RPMI7951 (cell line): Measurements from ENCODE around the gene SPACA5. TPM values are rescaled to one million over a fixed set of nuclear protein-coding genes. Genes with fewer than 3 reads are reported as not detected.
"Not testable (repeated sequence)": the region's sequence is repeated elsewhere in the genome, so short reads cannot be mapped to it uniquely, and the experiment has no call there.

ENCODE experiments used
- DNase-seq: peaks from one replicate; pipeline ENCODE4 v3.0.0-alpha.2; 2012; ENCODE audit warnings: low read depth
- total RNA-seq: library from RNA; depleted of rRNA; stranded (reverse); fragments of >200 nt; shearing (Covaris generic); gene quantifications from 2 replicates; pipeline ENCODE4 v1.2.3, GENCODE V29; 2014; rRNA removed

SPACA5 gene
- total RNA-seq, 1 experiment from 2014 or later: not detected

DNA sequence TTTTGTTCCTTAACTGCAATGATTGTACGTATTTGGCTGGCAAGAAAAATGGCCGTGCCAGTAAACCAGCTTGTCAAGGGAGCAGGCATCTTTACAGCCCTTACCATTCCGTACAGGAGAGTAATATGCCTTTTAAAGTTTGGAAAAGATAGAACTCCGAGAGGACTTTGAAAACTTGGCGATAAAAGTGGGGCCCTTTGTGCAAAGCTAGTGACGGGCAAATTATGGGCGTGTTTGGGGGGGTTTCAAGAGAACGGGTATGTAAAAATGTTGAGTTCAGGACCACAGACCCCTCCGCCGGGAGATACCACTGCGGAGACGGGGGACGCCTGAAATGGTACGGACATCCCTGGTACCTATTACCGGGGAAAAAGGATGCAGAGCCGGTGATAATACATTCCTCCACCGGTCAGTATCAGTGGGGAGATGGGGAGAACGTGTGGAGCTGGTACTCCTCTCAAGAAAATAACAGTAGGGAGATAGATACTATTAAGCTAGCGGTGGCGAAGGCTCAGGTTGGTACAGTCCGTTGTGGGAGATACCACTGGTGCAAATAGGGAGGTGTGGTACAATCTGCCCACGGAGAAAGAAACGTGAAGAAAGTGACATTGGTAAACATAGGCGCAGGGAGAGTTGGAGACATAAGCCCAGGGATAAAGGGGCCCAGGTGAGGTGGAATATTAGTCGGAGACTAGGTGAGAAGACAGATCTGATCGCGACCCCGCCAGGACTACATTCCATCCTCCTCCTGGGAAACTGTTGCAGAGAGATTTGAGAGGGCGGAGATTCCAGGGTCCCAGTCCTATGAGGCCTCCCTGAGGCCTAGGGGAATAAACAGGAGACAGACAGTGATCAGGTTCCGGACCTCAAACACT lies 14.5 kb downstream of the SPACA5 start:
- peak; percentile 88 for DNase-seq

DNA sequence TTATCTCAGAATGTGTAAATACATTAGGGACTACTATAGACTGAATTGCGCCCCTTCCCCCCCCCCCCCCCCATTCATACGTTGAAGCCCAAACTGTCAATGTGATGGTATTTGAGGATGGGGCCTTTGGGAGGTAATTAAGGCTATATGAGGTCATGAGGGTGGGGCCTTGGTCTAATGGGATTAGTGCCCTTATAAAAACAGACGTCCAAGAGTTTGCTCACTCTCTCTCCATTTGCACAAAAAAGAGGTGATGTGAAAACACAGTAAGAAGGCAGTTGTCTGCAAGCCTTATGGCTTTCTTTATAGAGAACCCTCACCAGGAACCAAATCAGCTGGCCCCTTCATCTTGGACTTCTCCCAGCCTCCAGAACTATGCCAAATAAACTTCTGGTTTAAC lies 15.3 kb downstream of the SPACA5 start:
- DNase-seq: no peak

DNA sequence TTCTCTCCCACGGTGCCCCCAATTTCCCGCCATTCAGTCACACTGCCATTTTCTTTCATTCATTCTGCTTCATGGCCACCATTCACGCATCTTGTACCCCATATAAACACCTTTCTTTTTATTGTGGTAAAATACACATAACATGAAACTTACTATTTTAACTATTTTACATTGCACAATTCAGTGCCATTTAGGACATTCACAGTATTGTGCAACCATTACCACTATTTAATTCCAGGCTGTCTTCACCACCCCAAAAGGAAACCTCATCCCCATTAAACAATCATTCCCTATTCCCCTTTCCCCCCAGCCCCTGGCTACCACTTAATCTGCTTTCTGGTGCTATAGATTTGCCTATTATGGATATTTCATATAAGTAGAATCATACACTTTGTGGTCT lies 15.9 kb downstream of the SPACA5 start:
- no peak for DNase-seq

DNA sequence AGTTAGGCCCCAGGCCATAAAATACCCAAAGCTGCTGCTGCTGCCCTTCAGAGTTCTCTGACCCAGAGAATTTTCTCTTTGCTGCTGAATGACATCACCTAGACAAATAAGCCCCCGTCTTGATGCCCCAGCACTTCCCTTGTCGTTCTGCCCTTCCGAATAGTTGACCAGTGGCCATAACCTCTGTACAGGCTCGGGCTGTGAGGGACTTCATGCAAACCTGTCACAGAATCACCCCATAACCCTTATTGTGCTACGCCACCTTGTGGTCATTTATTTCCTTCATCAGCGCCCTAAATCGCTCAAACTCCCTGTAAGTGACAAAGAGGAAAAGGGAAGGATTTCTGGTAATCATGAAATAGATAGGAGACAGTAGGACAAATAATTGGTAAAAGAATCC lies 18.8 kb downstream of the SPACA5 start:
- DNase-seq: peak; percentile 74

DNA sequence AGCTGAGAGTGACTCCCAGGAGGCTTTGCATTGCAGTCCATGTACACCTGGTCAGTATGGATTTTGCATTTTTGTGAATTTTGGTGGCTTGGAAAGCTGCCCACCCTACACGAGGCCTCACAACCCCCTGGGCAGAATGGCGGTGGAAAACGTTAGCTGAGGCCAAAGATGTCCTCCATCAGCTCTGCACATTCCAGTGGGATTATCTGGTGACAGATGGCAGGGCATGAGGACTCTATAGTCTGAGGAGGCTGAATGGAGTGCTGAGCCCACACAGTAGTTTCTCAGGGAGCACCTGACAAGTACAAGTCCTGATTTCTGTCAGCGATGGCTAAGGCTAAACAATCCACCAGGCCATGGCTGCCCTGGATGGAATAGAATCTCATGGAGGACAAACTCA lies 20.8 kb downstream of the SPACA5 start:
- DNase-seq: not testable (repeated sequence)

DNA sequence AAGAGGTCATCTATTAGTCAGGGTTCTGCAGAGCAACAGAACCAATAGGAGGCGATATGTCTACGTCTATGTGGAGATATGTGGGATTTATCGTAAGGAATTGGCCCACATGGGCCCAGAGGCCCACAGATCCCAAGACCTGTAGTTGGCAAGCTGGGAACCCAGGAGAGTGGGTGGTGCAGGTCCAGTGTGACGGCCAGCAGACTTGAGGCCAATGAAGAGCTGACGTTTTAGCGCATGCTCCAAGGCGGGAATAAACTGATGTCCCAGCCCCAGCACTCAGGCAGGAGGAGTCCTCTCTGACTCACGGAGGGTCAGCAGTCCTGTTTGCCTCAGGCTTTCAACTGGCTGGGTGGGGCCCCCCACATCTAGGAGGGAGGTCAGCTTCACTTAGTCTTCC lies 21.3 kb downstream of the SPACA5 start:
- DNase-seq: no peak

DNA sequence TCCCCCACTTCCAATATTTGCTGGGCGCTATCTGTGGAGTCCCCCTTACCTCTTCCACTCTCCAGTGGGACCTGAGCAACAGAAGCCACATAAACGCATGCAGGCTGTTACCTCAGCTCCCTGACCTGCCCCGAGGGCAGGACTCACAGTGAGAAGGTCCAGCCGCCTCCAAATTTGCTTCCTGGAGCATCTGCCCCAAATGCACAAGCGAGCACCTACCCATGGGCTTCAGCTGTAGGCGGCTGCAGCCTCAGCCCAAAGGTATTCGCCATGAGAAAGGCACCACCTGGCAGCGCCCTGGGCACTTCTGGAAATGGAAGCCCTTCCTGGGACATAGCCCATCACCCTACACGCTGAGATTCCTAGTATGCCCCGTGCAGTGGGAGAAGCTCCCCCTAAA lies 23.4 kb downstream of the SPACA5 start:
- no peak for DNase-seq

DNA sequence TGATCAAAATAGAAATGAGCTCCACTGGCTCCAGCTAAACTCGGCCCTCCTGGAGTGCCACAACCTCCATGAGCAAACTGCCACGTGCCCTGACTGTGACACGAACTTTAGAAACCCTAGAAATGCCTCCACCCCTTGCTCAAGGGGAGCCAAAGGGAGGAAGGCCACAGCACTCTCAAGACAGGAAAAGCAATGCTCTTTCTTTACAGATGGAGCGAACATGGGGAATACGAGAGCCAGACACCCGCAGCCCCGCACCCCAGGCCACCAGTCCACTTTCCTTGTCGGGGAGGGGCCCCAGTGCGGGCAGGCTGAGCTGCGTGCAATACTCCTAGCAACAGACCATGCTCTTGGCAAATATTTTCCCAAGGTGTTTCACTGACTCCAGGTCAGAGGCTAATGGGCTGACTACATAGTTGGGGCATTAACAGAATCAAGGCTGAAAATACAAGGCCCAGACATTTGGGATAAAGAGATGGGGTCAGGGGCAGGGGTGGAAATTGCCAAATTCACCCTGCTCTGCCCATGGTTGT lies 23.9 kb downstream of the SPACA5 start:
- not testable (repeated sequence) for DNase-seq

DNA sequence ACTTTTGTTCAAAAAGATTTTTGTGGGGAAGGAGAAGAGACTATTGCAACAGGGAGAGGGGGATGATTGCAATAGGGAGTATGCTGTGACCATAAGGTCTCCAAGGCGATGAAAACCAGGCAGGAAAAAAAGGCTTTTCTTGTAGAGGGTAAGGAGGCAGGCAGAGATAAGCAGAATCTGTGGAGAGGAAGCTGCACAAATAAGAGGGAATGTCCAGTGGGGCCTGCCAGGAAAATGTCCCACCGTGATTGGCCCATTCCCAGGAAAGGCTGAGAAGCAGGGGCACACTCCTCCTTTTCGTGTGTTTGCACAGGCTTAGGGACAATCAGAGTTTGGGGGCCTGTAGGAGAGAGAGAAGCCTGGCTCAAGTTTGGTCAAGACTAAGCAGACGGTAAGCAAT lies 29.1 kb downstream of the SPACA5 start:
- no peak for DNase-seq

DNA sequence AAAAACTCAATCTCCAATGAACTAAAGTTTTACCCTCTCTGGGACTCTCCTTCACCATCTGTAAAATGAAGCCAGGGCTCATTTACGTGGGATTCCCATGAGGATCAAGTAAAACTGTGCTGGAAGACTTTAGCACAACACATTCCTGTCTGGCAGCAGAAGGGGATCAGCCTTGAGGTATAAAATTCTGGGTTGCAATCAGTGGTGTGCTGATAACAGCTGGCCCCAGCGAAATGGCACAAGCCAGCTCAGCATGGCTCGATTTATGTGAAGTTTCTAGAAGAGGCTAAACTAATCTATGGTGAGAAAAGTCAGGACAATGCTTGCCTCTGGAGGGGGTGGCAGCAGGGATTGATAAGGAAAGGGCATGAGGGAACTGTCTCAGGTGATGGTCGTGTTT lies 36.3 kb downstream of the SPACA5 start:
- DNase-seq: no peak

DNA sequence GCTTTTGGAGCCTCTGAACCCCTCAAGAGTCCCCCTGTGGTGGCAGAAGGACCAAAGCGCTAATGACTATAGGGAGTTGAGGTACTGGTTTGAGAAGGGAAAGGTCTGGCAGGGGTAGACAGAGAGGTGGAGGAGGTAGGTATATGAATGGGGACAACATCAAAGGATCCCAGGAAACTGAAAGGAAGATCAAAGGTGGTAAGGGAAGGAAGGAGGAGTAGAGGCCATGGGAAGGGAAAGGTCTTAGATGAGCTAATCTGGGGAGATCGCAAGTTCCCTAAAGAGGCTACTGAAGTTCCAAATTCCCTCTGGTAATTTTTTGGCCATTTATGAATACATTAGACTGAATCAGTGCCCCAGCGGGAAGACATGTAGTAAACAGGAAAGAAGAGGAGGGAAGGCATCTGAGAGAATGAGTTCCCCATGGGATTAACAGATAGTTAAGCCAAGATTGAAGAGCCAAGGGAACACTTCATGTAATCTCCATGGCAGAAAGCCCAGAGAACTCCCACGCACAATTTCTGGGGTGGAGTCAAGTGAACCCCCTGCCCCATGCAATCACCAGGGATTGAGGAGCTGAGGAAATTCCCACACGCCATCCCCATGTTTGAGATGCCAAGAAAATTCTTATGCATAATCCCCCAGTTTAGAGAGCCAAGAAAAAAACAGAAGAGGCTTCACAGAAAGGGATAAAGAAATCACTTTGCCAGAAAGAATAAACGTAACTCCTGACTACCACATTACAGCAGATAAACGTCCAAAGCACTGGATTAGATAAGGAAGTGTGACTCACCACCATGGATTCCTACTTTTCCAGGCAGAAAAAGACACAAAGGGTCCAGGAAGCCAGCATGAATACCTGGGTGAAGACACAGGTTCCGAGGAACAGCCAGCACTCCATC lies 38.9 kb downstream of the SPACA5 start:
- DNase-seq: peak; percentile 48

DNA sequence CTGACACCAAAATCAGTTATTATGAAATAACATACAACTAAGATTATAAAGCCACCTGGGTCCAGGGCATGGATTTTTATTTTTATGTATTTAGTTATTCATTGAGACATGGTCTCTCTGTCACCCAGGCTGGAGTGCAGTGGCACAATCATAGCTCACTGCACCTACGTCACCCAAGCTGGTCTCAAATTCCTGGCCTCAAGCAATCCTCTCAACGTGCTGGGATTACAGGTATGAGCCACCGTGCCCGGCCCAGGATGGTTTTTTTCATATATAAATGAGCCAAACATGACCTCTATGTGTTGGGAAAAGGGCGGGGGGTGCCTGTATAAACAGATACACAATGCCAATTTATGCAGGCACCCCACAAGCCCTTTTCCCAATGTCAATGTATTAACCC lies 40.1 kb downstream of the SPACA5 start:
- no peak for DNase-seq

DNA sequence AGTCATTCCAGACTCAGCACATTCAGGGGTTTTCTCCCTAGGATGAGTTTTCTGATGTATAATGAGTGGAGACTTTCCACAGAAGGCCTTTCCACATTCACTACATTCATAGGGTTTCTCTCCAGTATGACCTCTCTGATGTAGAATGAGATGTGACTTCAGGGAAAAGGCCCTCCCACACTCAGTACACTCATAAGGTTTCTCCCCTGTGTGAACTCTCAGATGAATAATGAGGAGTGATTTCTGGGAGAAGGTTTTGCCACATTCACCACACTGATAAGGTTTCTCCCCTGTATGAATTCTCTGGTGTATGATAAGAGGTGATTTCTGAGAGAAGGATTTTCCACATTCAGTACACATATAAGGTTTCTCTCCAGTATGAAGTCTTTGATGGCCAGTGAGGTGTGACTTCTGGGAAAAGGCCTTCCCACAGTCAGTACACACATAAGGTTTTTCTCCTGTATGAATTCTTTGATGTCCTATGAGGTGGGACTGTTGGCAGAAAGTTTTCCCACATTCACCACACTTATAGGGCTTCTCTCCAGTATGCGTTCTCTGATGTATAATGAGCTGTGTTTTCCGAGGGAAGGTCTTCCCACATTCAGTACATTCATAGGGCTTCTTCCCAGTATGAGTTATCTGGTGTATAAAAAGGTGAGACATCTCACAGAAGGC lies 52.0 kb downstream of the SPACA5 start:
- DNase-seq: no peak

DNA sequence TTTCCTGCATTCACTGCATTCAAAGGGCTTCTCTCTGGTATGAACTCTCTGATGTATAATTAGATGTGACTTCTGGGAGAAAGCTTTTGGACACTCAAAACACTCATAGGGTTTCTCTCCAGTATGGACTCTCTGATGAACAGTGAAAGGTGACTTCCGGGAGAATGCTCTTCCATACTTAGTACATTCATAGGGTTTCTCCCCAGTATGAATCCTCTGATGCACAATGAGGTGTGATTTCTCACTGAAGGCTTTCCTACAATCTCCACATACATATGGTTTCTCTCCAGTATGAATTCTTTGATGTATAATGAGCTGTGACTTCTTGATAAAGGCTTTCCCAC lies 52.5 kb downstream of the SPACA5 start:
- no peak for DNase-seq

Other genes starting within 250 kb of the SPACA5 start
- gene ZNF81, start 170.1 kb upstream of the SPACA5 start, total RNA-seq: 4.2 and 4.7 TPM in 2 replicates
- 4.7 and 5.2 TPM in 2 replicates for gene ZNF182, start 3.0 kb upstream of the SPACA5 start, total RNA-seq
- 3.5 and 3.7 TPM in 2 replicates for gene ZNF630, start 64.7 kb downstream of the SPACA5 start, total RNA-seq
- not detected in 2 replicates for gene SPACA5B, start 123.6 kb downstream of the SPACA5 start, total RNA-seq
- gene SSX5, start 189.8 kb downstream of the SPACA5 start, total RNA-seq: not detected in 2 replicates
- 0.49 and 2.0 TPM in 2 replicates for gene SSX1, start 248.4 kb downstream of the SPACA5 start, total RNA-seq